Measurements from ENCODE around the gene GPBP1L1.

GRCh38 chr1:45640293-45640692 lies 46.0 kb downstream of the GPBP1L1 start:
- TF ChIP-seq EP300 (IDR thresholded peaks at IDR 0.05) (no peak), CTCF (IDR thresholded peaks at IDR 0.05) (no peak), POLR2A (IDR thresholded peaks at IDR 0.05) (no peak)
